ENCODE results near the gene PCDHGB2.
A peak's percentile ranks its signal among the peaks of the same experiment; 100 is the strongest.
"Not testable (repeated sequence)": the region's sequence is repeated elsewhere in the genome, so short reads cannot be mapped to it uniquely, and the experiment has no call there.

PCDHGB2 gene

GRCh38 chr5:141359790-141360426 is at the start of gene PCDHGB2:
PCDHGB2 (plus strand) TSS chr5:141359994; CDS start chr5:141360136, 142 bp downstream.
- Histone ChIP-seq H3K9ac (ENCODE audit: low read length) (no peak within 1 kb of the TSS), H3K36me3 (ENCODE audit: control insufficient read depth, insufficient read depth, low read length) (no peaks in the 10 kb centered on the region), H3K4me3 (ENCODE audit: low read length) (no peak within 1 kb of the TSS), H3K27me3 (ENCODE audit: control insufficient read depth, insufficient read depth, low read length) (peaks cover 21% of the 10 kb centered on the region), H3K4me1 (ENCODE audit: control insufficient read depth, insufficient read depth, low read length) (no peaks in the 10 kb centered on the region), H3K9me3 (ENCODE audit: control insufficient read depth, low read length) (peaks cover 17% of the 10 kb centered on the region)

GRCh38 chr5:141313711-141314110 is 46.1 kb upstream of the PCDHGB2 start:
- no peaks in the 10 kb centered on the region for H3K4me1 ChIP-seq (ENCODE audit: control insufficient read depth, insufficient read depth, low read length)
- no peak overlapping the region for H3K4me3 ChIP-seq (ENCODE audit: low read length)
- H3K9me3 ChIP-seq (ENCODE audit: control insufficient read depth, low read length): peaks cover 51% of the 10 kb centered on the region
- peaks cover 6% of the 10 kb centered on the region for H3K36me3 ChIP-seq (ENCODE audit: control insufficient read depth, insufficient read depth, low read length)
- H3K9ac ChIP-seq (ENCODE audit: low read length): no peak overlapping the region
- no peaks in the 10 kb centered on the region for H3K27me3 ChIP-seq (ENCODE audit: control insufficient read depth, insufficient read depth, low read length)

GRCh38 chr5:141316963-141317362 is 42.8 kb upstream of the PCDHGB2 start:
- not testable (repeated sequence) for H3K4me3 ChIP-seq (ENCODE audit: low read length); H3K4me1 ChIP-seq (ENCODE audit: control insufficient read depth, insufficient read depth, low read length); H3K27me3 ChIP-seq (ENCODE audit: control insufficient read depth, insufficient read depth, low read length); H3K9ac ChIP-seq (ENCODE audit: low read length)
- Histone ChIP-seq H3K9me3 (ENCODE audit: control insufficient read depth, low read length) (peaks cover 73% of the 10 kb centered on the region), H3K36me3 (ENCODE audit: control insufficient read depth, insufficient read depth, low read length) (peaks cover 13% of the 10 kb centered on the region)

- H3K36me3 ChIP-seq (ENCODE audit: control insufficient read depth, insufficient read depth, low read length): peaks cover 13% of the 10 kb centered on the region
- no peaks in the 10 kb centered on the region for H3K4me1 ChIP-seq (ENCODE audit: control insufficient read depth, insufficient read depth, low read length)
- no peaks in the 10 kb centered on the region for H3K27me3 ChIP-seq (ENCODE audit: control insufficient read depth, insufficient read depth, low read length)
- H3K4me3 ChIP-seq (ENCODE audit: low read length): peak overlapping the region; percentile 88
- H3K9me3 ChIP-seq (ENCODE audit: control insufficient read depth, low read length): peaks cover 54% of the 10 kb centered on the region
- H3K9ac ChIP-seq (ENCODE audit: low read length): no peak overlapping the region
These were observed 40.6 kb upstream of the PCDHGB2 start for GRCh38 chr5:141319202-141319601.

- Histone ChIP-seq H3K27me3 (ENCODE audit: control insufficient read depth, insufficient read depth, low read length) (no peaks in the 10 kb centered on the region), H3K4me1 (ENCODE audit: control insufficient read depth, insufficient read depth, low read length) (no peaks in the 10 kb centered on the region), H3K4me3 (ENCODE audit: low read length) (peak overlapping the region; percentile 88), H3K36me3 (ENCODE audit: control insufficient read depth, insufficient read depth, low read length) (peaks cover 13% of the 10 kb centered on the region), H3K9ac (ENCODE audit: low read length) (no peak overlapping the region), H3K9me3 (ENCODE audit: control insufficient read depth, low read length) (peaks cover 52% of the 10 kb centered on the region)
These were observed 40.1 kb upstream of the PCDHGB2 start for GRCh38 chr5:141319699-141320098.

GRCh38 chr5:141320225-141321169 is 39.3 kb upstream of the PCDHGB2 start, which contains the start of gene TAF7:
TAF7 (minus strand) TSS chr5:141320784; CDS start chr5:141320044, 740 bp downstream.
- Histone ChIP-seq H3K9me3 (ENCODE audit: control insufficient read depth, low read length) (peaks cover 46% of the 10 kb centered on the region), H3K36me3 (ENCODE audit: control insufficient read depth, insufficient read depth, low read length) (peaks cover 13% of the 10 kb centered on the region), H3K27me3 (ENCODE audit: control insufficient read depth, insufficient read depth, low read length) (no peaks in the 10 kb centered on the region), H3K4me1 (ENCODE audit: control insufficient read depth, insufficient read depth, low read length) (no peaks in the 10 kb centered on the region), H3K9ac (ENCODE audit: low read length) (peak within 1 kb of the TSS; percentile 82), H3K4me3 (ENCODE audit: low read length) (peak within 1 kb of the TSS; percentile 88)

GRCh38 chr5:141322261-141322660 is 37.5 kb upstream of the PCDHGB2 start:
- Histone ChIP-seq H3K27me3 (ENCODE audit: control insufficient read depth, insufficient read depth, low read length) (no peaks in the 10 kb centered on the region), H3K9me3 (ENCODE audit: control insufficient read depth, low read length) (peaks cover 34% of the 10 kb centered on the region), H3K9ac (ENCODE audit: low read length) (no peak overlapping the region), H3K4me3 (ENCODE audit: low read length) (no peak overlapping the region), H3K4me1 (ENCODE audit: control insufficient read depth, insufficient read depth, low read length) (no peaks in the 10 kb centered on the region), H3K36me3 (ENCODE audit: control insufficient read depth, insufficient read depth, low read length) (peaks cover 13% of the 10 kb centered on the region)

- no peaks in the 10 kb centered on the region for H3K4me1 ChIP-seq (ENCODE audit: control insufficient read depth, insufficient read depth, low read length)
- H3K9me3 ChIP-seq (ENCODE audit: control insufficient read depth, low read length): peaks cover 5% of the 10 kb centered on the region
- no peak overlapping the region for H3K4me3 ChIP-seq (ENCODE audit: low read length)
- H3K9ac ChIP-seq (ENCODE audit: low read length): peak overlapping the region; percentile 3
- peaks cover 2% of the 10 kb centered on the region for H3K27me3 ChIP-seq (ENCODE audit: control insufficient read depth, insufficient read depth, low read length)
- H3K36me3 ChIP-seq (ENCODE audit: control insufficient read depth, insufficient read depth, low read length): no peaks in the 10 kb centered on the region
These were observed 33.5 kb upstream of the PCDHGB2 start for GRCh38 chr5:141326088-141326854.

GRCh38 chr5:141328231-141328630 is 31.6 kb upstream of the PCDHGB2 start:
- Histone ChIP-seq H3K4me3 (ENCODE audit: low read length) (no peak overlapping the region), H3K27me3 (ENCODE audit: control insufficient read depth, insufficient read depth, low read length) (peaks cover 5% of the 10 kb centered on the region), H3K36me3 (ENCODE audit: control insufficient read depth, insufficient read depth, low read length) (no peaks in the 10 kb centered on the region), H3K9me3 (ENCODE audit: control insufficient read depth, low read length) (peaks cover 9% of the 10 kb centered on the region), H3K4me1 (ENCODE audit: control insufficient read depth, insufficient read depth, low read length) (no peaks in the 10 kb centered on the region), H3K9ac (ENCODE audit: low read length) (no peak overlapping the region)

- Histone ChIP-seq H3K27me3 (ENCODE audit: control insufficient read depth, insufficient read depth, low read length) (peaks cover 5% of the 10 kb centered on the region), H3K9ac (ENCODE audit: low read length) (no peak within 1 kb of the TSS), H3K36me3 (ENCODE audit: control insufficient read depth, insufficient read depth, low read length) (no peaks in the 10 kb centered on the region), H3K9me3 (ENCODE audit: control insufficient read depth, low read length) (peaks cover 9% of the 10 kb centered on the region), H3K4me1 (ENCODE audit: control insufficient read depth, insufficient read depth, low read length) (no peaks in the 10 kb centered on the region), H3K4me3 (ENCODE audit: low read length) (no peak within 1 kb of the TSS)
These were observed 29.3 kb upstream of the PCDHGB2 start, which contains the start of gene PCDHGA1 for GRCh38 chr5:141330299-141331080. PCDHGA1 (plus strand) TSS chr5:141330514.

GRCh38 chr5:141332571-141332970 is 27.2 kb upstream of the PCDHGB2 start:
- H3K27me3 ChIP-seq (ENCODE audit: control insufficient read depth, insufficient read depth, low read length); H3K9ac ChIP-seq (ENCODE audit: low read length); H3K9me3 ChIP-seq (ENCODE audit: control insufficient read depth, low read length); H3K4me1 ChIP-seq (ENCODE audit: control insufficient read depth, insufficient read depth, low read length); H3K36me3 ChIP-seq (ENCODE audit: control insufficient read depth, insufficient read depth, low read length); H3K4me3 ChIP-seq (ENCODE audit: low read length): not testable (repeated sequence)
